ENCODE results near the gene CCDC6. TPM values are rescaled to one million over a fixed set of nuclear protein-coding genes. Genes with fewer than 3 reads are reported as not detected.

Gene CCDC6
- total RNA-seq, 1 experiment from 2014 or later, result 54.9 TPM

- BruUV-seq (replicated peaks), result no TSS peak
- POLR2A ChIA-PET, result no interaction called here
- Histone ChIP-seq H3K4me3 (replicated peaks in 1 of 2; ENCODE audit: low read depth in 1 of 2, low read length in 2 of 2) (no peak overlapping the region), H4K20me1 (ENCODE audit: insufficient read depth) (peaks cover 4% of the 10 kb centered on the region; the same call in 1 of the 2 replicates), H3K9me2 (ENCODE audit: insufficient read depth) (no peaks in the 10 kb centered on the region), H3K27ac (ENCODE audit: low read depth, low read length) (no peak overlapping the region), H2AFZ (ENCODE audit: low read depth, low read length, poor library complexity, severe bottlenecking) (no peak overlapping the region), H3K4me2 (ENCODE audit: low read length) (no peak overlapping the region), H3K27me3 (ENCODE audit: insufficient read depth, low read length) (no peaks in the 10 kb centered on the region), H3K79me2 (ENCODE audit: insufficient read depth, low read length) (peaks cover 10% of the 10 kb centered on the region), H3K36me3 (ENCODE audit: control insufficient read depth in 1 of 2, insufficient read depth in 2 of 2, low read length in 2 of 2) (no peaks in the 10 kb centered on the region), H3K9ac (ENCODE audit: low read length) (no peak overlapping the region), H3K9me3 (ENCODE audit: control insufficient read depth in 1 of 2, insufficient read depth in 1 of 2, low read depth in 1 of 2, low read length in 2 of 2) (no peaks in the 10 kb centered on the region), H3K4me1 (ENCODE audit: control insufficient read depth in 1 of 2, insufficient read depth in 2 of 2, low read length in 2 of 2) (no peaks in the 10 kb centered on the region)
- CTCF ChIA-PET, result interaction anchor here (2.0 kb wide), 1 partner anchor 11 kb away, joined by 5 read pairs; no protein-coding TSS in a partner anchor
- DNase-seq (ENCODE audit: low read depth, low spot score) (no peak), ATAC-seq (no peak)
- RAD21 ChIA-PET (ENCODE audit: low non-redundant PET in 1 of 2, low total read pairs in 2 of 2, uncharacterized antibody in 2 of 2, unreplicated experiment in 2 of 2), result no interaction called here
- TF ChIP-seq POLR2A (IDR thresholded peaks at IDR 0.05; ENCODE audit: borderline replicate concordance, extremely low read depth, insufficient read depth, insufficient read length) (no peak), FOSL1 (IDR thresholded peaks at IDR 0.05; ENCODE audit: low read depth) (no peak), YY1 (IDR thresholded peaks at IDR 0.05; ENCODE audit: extremely low read depth, insufficient replicate concordance, low read depth, low read length) (no peak), SIN3A (IDR thresholded peaks at IDR 0.05; ENCODE audit: low read depth) (no peak), REST (IDR thresholded peaks at IDR 0.05; ENCODE audit: low read depth) (no peak), ELF1 (IDR thresholded peaks at IDR 0.05; ENCODE audit: borderline replicate concordance, low read depth) (no peak), ZNF274 (IDR thresholded peaks at IDR 0.05; ENCODE audit: low read depth, low read length) (no peak), SRF (IDR thresholded peaks at IDR 0.05; ENCODE audit: low read depth) (no peak), MAX (IDR thresholded peaks at IDR 0.05) (no peak), JUND (IDR thresholded peaks at IDR 0.05) (no peak), ZBTB33 (IDR thresholded peaks at IDR 0.05; ENCODE audit: extremely low read depth, insufficient replicate concordance, low read length) (no peak), CTCF (IDR thresholded peaks at IDR 0.05 in 2 of 3, conservative IDR thresholded peaks at IDR 0.05 in 1 of 3; ENCODE audit: borderline replicate concordance in 1 of 3, insufficient read depth in 1 of 3, low read depth in 2 of 3, low read length in 2 of 3) (no peak), CBX3 (IDR thresholded peaks at IDR 0.05; ENCODE audit: low read depth) (no peak), EGR1 (IDR thresholded peaks at IDR 0.05; ENCODE audit: low read depth) (no peak), SP1 (IDR thresholded peaks at IDR 0.05; ENCODE audit: low read depth) (no peak)
- intact Hi-C loops (cut with micrococcal nuclease), result no loop called here
Measured at GRCh38 chr10:59819265-59819664, 87.1 kb downstream of the CCDC6 start.
